ENCODE data around the gene PTCSC3.

DNA sequence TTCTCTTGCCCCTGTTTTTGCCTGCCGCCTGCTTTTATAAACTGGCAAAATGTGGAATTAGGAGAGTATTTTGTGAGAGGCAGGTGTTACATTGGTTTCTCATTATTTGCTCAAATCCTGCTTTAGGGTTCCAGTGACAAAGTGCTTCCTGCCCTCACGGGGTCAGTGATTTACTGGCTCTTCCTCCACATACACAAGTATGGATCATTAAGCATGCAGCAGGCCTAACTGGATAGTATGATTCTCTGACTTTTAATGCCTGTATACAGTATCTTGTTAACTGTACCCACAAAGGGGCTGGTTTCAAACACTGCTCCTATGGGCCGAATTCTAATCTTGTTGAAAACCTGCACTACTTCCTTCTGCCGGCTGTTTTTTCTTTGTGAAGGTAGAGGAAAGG, 63.2 kb downstream of the PTCSC3 start:
- no peak for TF ChIP-seq EZH2 (IDR thresholded peaks at IDR 0.05)
- TF ChIP-seq, protein P1, sequence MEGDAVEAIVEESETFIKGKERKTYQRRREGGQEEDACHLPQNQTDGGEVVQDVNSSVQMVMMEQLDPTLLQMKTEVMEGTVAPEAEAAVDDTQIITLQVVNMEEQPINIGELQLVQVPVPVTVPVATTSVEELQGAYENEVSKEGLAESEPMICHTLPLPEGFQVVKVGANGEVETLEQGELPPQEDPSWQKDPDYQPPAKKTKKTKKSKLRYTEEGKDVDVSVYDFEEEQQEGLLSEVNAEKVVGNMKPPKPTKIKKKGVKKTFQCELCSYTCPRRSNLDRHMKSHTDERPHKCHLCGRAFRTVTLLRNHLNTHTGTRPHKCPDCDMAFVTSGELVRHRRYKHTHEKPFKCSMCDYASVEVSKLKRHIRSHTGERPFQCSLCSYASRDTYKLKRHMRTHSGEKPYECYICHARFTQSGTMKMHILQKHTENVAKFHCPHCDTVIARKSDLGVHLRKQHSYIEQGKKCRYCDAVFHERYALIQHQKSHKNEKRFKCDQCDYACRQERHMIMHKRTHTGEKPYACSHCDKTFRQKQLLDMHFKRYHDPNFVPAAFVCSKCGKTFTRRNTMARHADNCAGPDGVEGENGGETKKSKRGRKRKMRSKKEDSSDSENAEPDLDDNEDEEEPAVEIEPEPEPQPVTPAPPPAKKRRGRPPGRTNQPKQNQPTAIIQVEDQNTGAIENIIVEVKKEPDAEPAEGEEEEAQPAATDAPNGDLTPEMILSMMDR (IDR thresholded peaks at IDR 0.05), result no peak
- no peak for TF ChIP-seq EZH2phosphoT487 (IDR thresholded peaks at IDR 0.05)
